Neural cell (in vitro differentiated cells): ENCODE measurements around the gene ACOX3. TPM values are rescaled to one million over a fixed set of nuclear protein-coding genes. Genes with fewer than 3 reads are reported as not detected.

Source experiments
- H2AFZ ChIP-seq: fragments of 200-600, 300-800 bp; sonication (generic), shearing (Covaris generic); 2 replicates; pipeline ENCODE4 v1.6.0; 2014; ENCODE audit warnings: low read depth, mild to moderate bottlenecking, antibody characterized with exemption, low read length, moderate library complexity
- H3F3A ChIP-seq: fragments of 200-600 bp; shearing (Covaris generic); 2 replicates; pipeline ENCODE4 v1.6.1; 2016; ENCODE audit warnings: mild to moderate bottlenecking, moderate library complexity, mixed read lengths, antibody characterized with exemption, low read length; ENCODE audit not compliant: insufficient read depth, poor library complexity, severe bottlenecking
- H3K27ac ChIP-seq: fragments of 200-600, 300-800 bp; sonication (generic), shearing (Covaris generic); 2 replicates; pipeline ENCODE4 v1.5.1; 2014; ENCODE audit warnings: mild to moderate bottlenecking, low read length, moderate library complexity
- H3K27me3 ChIP-seq: fragments of 300-800, 200-600 bp; sonication (generic), shearing (Covaris generic); 2 replicates; pipeline ENCODE4 v1.6.0; 2014; ENCODE audit warnings: mild to moderate bottlenecking, low read depth, low read length, moderate library complexity; ENCODE audit not compliant: insufficient read depth
- H3K36me3 ChIP-seq: fragments of 300-800, 200-600 bp; sonication (generic), shearing (Covaris generic); 2 replicates; pipeline ENCODE4 v1.5.1; 2014; ENCODE audit warnings: mild to moderate bottlenecking, antibody characterized with exemption, low read length, moderate library complexity; ENCODE audit not compliant: insufficient read depth
- H3K4me2 ChIP-seq: fragments of 300-800, 200-600 bp; sonication (generic), shearing (Covaris generic); 2 replicates; pipeline ENCODE4 v1.6.0; 2014; ENCODE audit warnings: mild to moderate bottlenecking, low read length
- H3K4me3 ChIP-seq: fragments of 300-800, 200-600 bp; sonication (generic), shearing (Covaris generic); 2 replicates; pipeline ENCODE4 v1.5.1; 2014; ENCODE audit warnings: mild to moderate bottlenecking, low read length, moderate library complexity
- H3K79me2 ChIP-seq: fragments of 200-600 bp; shearing (Covaris generic); replicated peaks from 2 replicates; pipeline ENCODE4 v1.6.0; 2014; ENCODE audit warnings: mild to moderate bottlenecking, low read length, moderate library complexity; ENCODE audit not compliant: insufficient read depth
- H3K9ac ChIP-seq: fragments of 300-800, 200-600 bp; sonication (generic), shearing (Covaris generic); 2 replicates; pipeline ENCODE4 v1.6.1; 2016; ENCODE audit warnings: mild to moderate bottlenecking, low read length, mixed read lengths
- H3K9me2 ChIP-seq: fragments of 200-600 bp; shearing (Covaris generic); 2 replicates; pipeline ENCODE4 v1.6.1; 2016; ENCODE audit warnings: mild to moderate bottlenecking, low read length, mixed read lengths; ENCODE audit not compliant: insufficient read depth
- H3K9me3 ChIP-seq: fragments of 200-600, 300-800 bp; sonication (generic), shearing (Covaris generic); 2 replicates; pipeline ENCODE4 v1.6.1; 2016; ENCODE audit warnings: mild to moderate bottlenecking, mixed run types, low read length, moderate library complexity, mixed read lengths
- H4K20me1 ChIP-seq: fragments of 200-600 bp; shearing (Covaris generic); 2 replicates; pipeline ENCODE4 v1.6.1; 2016; ENCODE audit warnings: mild to moderate bottlenecking, mixed run types; ENCODE audit not compliant: insufficient read depth
- CTCF ChIP-seq: fragments of 450-650 bp; IDR thresholded peaks from 2 replicates; pipeline ENCODE4 v1.5.1; 2014; ENCODE audit warnings: antibody characterized with exemption, mild to moderate bottlenecking, moderate library complexity; ENCODE audit not compliant: poor library complexity, severe bottlenecking
- EP300 ChIP-seq: fragments of 450-650 bp; conservative IDR thresholded peaks from 2 replicates; pipeline ENCODE4 v1.6.1; 2014; ENCODE audit warnings: antibody characterized with exemption, mild to moderate bottlenecking, moderate library complexity; ENCODE audit not compliant: poor library complexity, severe bottlenecking
- EZH2 ChIP-seq: fragments of 200-600, 300-800 bp; shearing (Covaris generic), sonication (generic); IDR thresholded peaks from 2 replicates; pipeline ENCODE4 v1.6.1; 2014; ENCODE audit warnings: antibody characterized with exemption, low read length, borderline replicate concordance, mild to moderate bottlenecking; ENCODE audit not compliant: insufficient read depth, poor library complexity, severe bottlenecking
- MXI1 ChIP-seq: fragments of 450-650 bp; conservative IDR thresholded peaks from 2 replicates; pipeline ENCODE4 v1.6.1; 2014; ENCODE audit warnings: antibody characterized with exemption, mild to moderate bottlenecking; ENCODE audit not compliant: poor library complexity, severe bottlenecking
- POLR2AphosphoS5 ChIP-seq: IDR thresholded peaks from 2 replicates; pipeline ENCODE4 v1.6.1; 2012
- RAD21 ChIP-seq: fragments of 450-650 bp; conservative IDR thresholded peaks from 2 replicates; pipeline ENCODE4 v1.6.1; 2014; ENCODE audit warnings: antibody characterized with exemption, mild to moderate bottlenecking, moderate library complexity
- REST ChIP-seq: IDR thresholded peaks from 2 replicates; pipeline ENCODE4 v1.6.1; 2012; ENCODE audit warnings: borderline replicate concordance
- SMC3 ChIP-seq: fragments of 450-650 bp; conservative IDR thresholded peaks from 2 replicates; pipeline ENCODE4 v1.6.1; 2014; ENCODE audit warnings: antibody characterized with exemption, mild to moderate bottlenecking, moderate library complexity; ENCODE audit not compliant: poor library complexity
- TAF1 ChIP-seq: IDR thresholded peaks from 2 replicates; pipeline ENCODE4 v1.6.1; 2012; ENCODE audit warnings: low read depth
- polyA plus RNA-seq: library from polyadenylated mRNA; depleted of rRNA; stranded (reverse); fragments of >200 nt; gene quantifications from 2 replicates; pipeline ENCODE4 v1.2.3, GENCODE V29; 2014

Gene ACOX3
- polyA plus RNA-seq, 1 donor from 2014 or later: 13.2 TPM

- no peak for TF ChIP-seq EP300
- TF ChIP-seq MXI1: no peak
- no peak for TF ChIP-seq RAD21
- TF ChIP-seq CTCF: no peak
- no peak for TF ChIP-seq POLR2AphosphoS5
- TF ChIP-seq SMC3: no peak
- no peak for TF ChIP-seq EZH2
- TF ChIP-seq TAF1: no peak
- Histone ChIP-seq H3F3A (no peaks in the 10 kb centered on the region), H3K4me2 (no peak overlapping the region), H3K4me3 (no peak overlapping the region), H2AFZ (no peak overlapping the region), H3K27ac (no peak overlapping the region), H3K9ac (no peak overlapping the region), H3K9me2 (no peaks in the 10 kb centered on the region), H3K9me3 (no peaks in the 10 kb centered on the region), H3K27me3 (no peaks in the 10 kb centered on the region), H3K36me3 (no peaks in the 10 kb centered on the region), H3K79me2 (no peaks in the 10 kb centered on the region), H4K20me1 (no peaks in the 10 kb centered on the region)
These were observed 32.8 kb upstream of the ACOX3 start for GRCh38 chr4:8473198-8473919.

GRCh38 chr4:8472689-8473197, 32.2 kb upstream of the ACOX3 start:
- TF ChIP-seq RAD21: no peak
- no peak for TF ChIP-seq EZH2
- TF ChIP-seq TAF1: no peak
- no peak for TF ChIP-seq REST
- TF ChIP-seq MXI1: no peak
- no peak for TF ChIP-seq CTCF
- no peak for TF ChIP-seq SMC3
- TF ChIP-seq EP300: no peak
- TF ChIP-seq POLR2AphosphoS5: no peak
- H3K4me3 ChIP-seq: no peak overlapping the region
- no peaks in the 10 kb centered on the region for H4K20me1 ChIP-seq
- H3K36me3 ChIP-seq: no peaks in the 10 kb centered on the region
- H3K27ac ChIP-seq: no peak overlapping the region
- H2AFZ ChIP-seq: no peak overlapping the region
- no peak overlapping the region for H3K9ac ChIP-seq
- no peaks in the 10 kb centered on the region for H3K9me2 ChIP-seq
- no peaks in the 10 kb centered on the region for H3K79me2 ChIP-seq
- no peak overlapping the region for H3K4me2 ChIP-seq
- no peaks in the 10 kb centered on the region for H3K27me3 ChIP-seq
- H3K9me3 ChIP-seq: no peaks in the 10 kb centered on the region
- no peaks in the 10 kb centered on the region for H3F3A ChIP-seq
